Ovary (tissue), 3 donors: Measurements from ENCODE around the gene NDOR1.

Source experiments
- EP300 ChIP-seq: sonication (generic); formaldehyde crosslinking; IDR thresholded peaks from one replicate; pipeline ENCODE4 v1.6.1; 2017; ENCODE audit warnings: antibody characterized with exemption
- POLR2A ChIP-seq: fragments of 450-650 bp; IDR thresholded peaks from one replicate; pipeline ENCODE4 v1.6.1; 2017; ENCODE audit warnings: antibody characterized with exemption, mild to moderate bottlenecking, moderate library complexity
- TF ChIP-seq, protein P1 (sequence below), 3 donors: fragments of 450-650 bp in 2 of 3; fragments of 200-600 bp in 1 of 3; IDR thresholded peaks; one replicate each; pipeline versions ENCODE4 v1.5.1 to v1.8.0; 2016 to 2022; ENCODE audit warnings: antibody characterized with exemption in 3 of 3, mild to moderate bottlenecking in 1 of 3
- donor health status: DM: no; HTN: no; CAD: no.

DNA sequence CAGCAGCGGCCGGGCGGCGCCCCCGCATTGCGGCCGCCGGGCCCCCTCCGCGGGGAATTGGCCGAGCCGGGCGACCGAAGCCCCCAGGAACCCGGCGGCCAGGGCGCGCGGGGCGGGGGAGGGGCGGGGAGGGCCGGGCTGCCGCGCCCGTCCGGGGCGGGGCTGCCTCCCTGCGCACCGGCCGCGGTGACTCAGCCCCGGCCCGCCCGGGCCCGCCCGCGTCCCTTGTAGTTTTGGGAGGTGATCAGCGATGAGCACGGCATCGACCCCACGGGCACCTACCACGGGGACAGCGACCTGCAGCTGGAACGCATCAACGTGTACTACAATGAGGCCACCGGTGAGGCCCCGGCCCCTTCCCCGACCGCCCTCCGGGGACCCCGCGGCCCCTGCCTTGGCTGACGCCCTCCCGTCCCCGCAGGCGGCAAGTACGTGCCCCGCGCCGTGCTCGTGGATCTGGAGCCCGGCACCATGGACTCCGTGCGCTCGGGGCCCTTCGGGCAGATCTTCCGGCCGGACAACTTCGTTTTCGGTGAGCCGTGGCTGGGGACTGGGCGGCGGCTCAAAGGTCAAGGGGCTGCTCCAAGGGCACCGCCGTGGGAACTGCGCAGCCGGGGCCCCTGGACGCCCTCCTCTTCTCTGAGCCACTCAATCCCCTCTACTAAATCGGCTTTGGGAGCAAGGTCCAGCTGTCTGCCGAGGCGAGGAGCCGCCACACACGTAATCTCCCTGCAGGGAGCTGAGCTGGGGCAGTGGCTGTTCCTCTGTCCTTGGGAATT, 36.2 kb downstream of the NDOR1 start:
- TF ChIP-seq, protein P1, sequence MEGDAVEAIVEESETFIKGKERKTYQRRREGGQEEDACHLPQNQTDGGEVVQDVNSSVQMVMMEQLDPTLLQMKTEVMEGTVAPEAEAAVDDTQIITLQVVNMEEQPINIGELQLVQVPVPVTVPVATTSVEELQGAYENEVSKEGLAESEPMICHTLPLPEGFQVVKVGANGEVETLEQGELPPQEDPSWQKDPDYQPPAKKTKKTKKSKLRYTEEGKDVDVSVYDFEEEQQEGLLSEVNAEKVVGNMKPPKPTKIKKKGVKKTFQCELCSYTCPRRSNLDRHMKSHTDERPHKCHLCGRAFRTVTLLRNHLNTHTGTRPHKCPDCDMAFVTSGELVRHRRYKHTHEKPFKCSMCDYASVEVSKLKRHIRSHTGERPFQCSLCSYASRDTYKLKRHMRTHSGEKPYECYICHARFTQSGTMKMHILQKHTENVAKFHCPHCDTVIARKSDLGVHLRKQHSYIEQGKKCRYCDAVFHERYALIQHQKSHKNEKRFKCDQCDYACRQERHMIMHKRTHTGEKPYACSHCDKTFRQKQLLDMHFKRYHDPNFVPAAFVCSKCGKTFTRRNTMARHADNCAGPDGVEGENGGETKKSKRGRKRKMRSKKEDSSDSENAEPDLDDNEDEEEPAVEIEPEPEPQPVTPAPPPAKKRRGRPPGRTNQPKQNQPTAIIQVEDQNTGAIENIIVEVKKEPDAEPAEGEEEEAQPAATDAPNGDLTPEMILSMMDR (IDR thresholded peaks at IDR 0.05), result no peak
- TF ChIP-seq POLR2A (no peak), EP300 (no peak)
